Mesenchymal stem cell (in vitro differentiated cells and primary cell): Measurements from ENCODE around the gene OTX1.

Experiments
- DNase-seq: peaks from one replicate; pipeline ENCODE4 v3.0.0-alpha.2; 2013
- H2AFZ ChIP-seq: one replicate; pipeline ENCODE4 v1.6.1; 2013; ENCODE audit warnings: low read depth, mild to moderate bottlenecking, control low read depth, inconsistent platforms, low read length, moderate library complexity
- H2AK5ac ChIP-seq: 2 replicates; pipeline ENCODE4 v1.6.1; 2013; ENCODE audit warnings: low read length, moderate library complexity, mild to moderate bottlenecking, inconsistent platforms; ENCODE audit not compliant: severe bottlenecking
- H2BK120ac ChIP-seq: one replicate; pipeline ENCODE4 v1.6.1; 2013; ENCODE audit warnings: low read depth, mild to moderate bottlenecking, inconsistent platforms, low read length, moderate library complexity
- H2BK12ac ChIP-seq, 2 experiments: one replicate each; pipeline ENCODE4 v1.6.1; 2013; ENCODE audit warnings: inconsistent platforms in 2 of 2, low read length in 2 of 2, mild to moderate bottlenecking in 2 of 2, moderate library complexity in 2 of 2, control low read depth in 1 of 2
- H2BK15ac ChIP-seq: one replicate; pipeline ENCODE4 v1.6.1; 2013; ENCODE audit warnings: mild to moderate bottlenecking, low read depth, inconsistent platforms; ENCODE audit not compliant: poor library complexity, severe bottlenecking
- H2BK5ac ChIP-seq: 2 replicates; pipeline ENCODE4 v1.6.1; 2013; ENCODE audit warnings: low read depth, mild to moderate bottlenecking, low read length, control low read depth, inconsistent platforms; ENCODE audit not compliant: poor library complexity, severe bottlenecking
- H3K14ac ChIP-seq, 2 experiments: one replicate each; pipeline ENCODE4 v1.6.1; 2013; ENCODE audit warnings: inconsistent platforms in 2 of 2, low read length in 2 of 2, control low read depth in 1 of 2, mild to moderate bottlenecking in 1 of 2, moderate library complexity in 1 of 2
- H3K18ac ChIP-seq, 2 experiments: one replicate each; pipeline ENCODE4 v1.6.1; 2013; ENCODE audit warnings: inconsistent platforms in 2 of 2, low read length in 2 of 2, control low read depth in 1 of 2, low read depth in 1 of 2, mild to moderate bottlenecking in 1 of 2
- H3K23ac ChIP-seq, 2 experiments: one replicate each; pipeline ENCODE4 v1.6.1; 2013; ENCODE audit warnings: inconsistent platforms in 2 of 2, low read length in 2 of 2, mild to moderate bottlenecking in 2 of 2, moderate library complexity in 2 of 2, control low read depth in 1 of 2
- H3K27ac ChIP-seq: 2 replicates; pipeline ENCODE4 v1.5.1; 2013; ENCODE audit warnings: mild to moderate bottlenecking, moderate library complexity, low read length, control low read depth, inconsistent platforms; ENCODE audit not compliant: poor library complexity, severe bottlenecking
- H3K27me3 ChIP-seq, 2 experiments: 2 replicates each; pipeline versions ENCODE4 v1.6.1 to v1.7.0; 2013; ENCODE audit warnings: low read length in 2 of 2, mild to moderate bottlenecking in 2 of 2, moderate library complexity in 2 of 2, control low read depth in 1 of 2, inconsistent platforms in 1 of 2; ENCODE audit not compliant: control insufficient read depth in 1 of 2, insufficient read depth in 1 of 2
- H3K36me3 ChIP-seq, 2 experiments: 2 replicates each; pipeline versions ENCODE4 v1.6.1 to v1.7.0; 2013; ENCODE audit warnings: low read length in 2 of 2, control low read depth in 1 of 2, inconsistent platforms in 1 of 2, low read depth in 1 of 2, mild to moderate bottlenecking in 1 of 2; ENCODE audit not compliant: insufficient read depth in 2 of 2, control insufficient read depth in 1 of 2
- H3K4ac ChIP-seq, 2 experiments: one replicate each; pipeline ENCODE4 v1.6.1; 2013; ENCODE audit warnings: inconsistent platforms in 2 of 2, low read length in 2 of 2, mild to moderate bottlenecking in 2 of 2, moderate library complexity in 2 of 2, control low read depth in 1 of 2, low read depth in 1 of 2
- H3K4me1 ChIP-seq: 2 replicates; pipeline ENCODE4 v1.6.1; 2013; ENCODE audit warnings: low read depth, low read length, control low read depth; ENCODE audit not compliant: control insufficient read depth, insufficient read depth
- H3K4me2 ChIP-seq: 2 replicates; pipeline ENCODE4 v1.6.1; 2013; ENCODE audit warnings: low read length, mild to moderate bottlenecking, inconsistent platforms; ENCODE audit not compliant: poor library complexity, severe bottlenecking
- H3K4me3 ChIP-seq, 2 experiments: 2 replicates each; pipeline versions ENCODE4 v1.5.1 to v1.7.0; 2013; ENCODE audit warnings: low read length in 2 of 2, mild to moderate bottlenecking in 2 of 2, control low read depth in 1 of 2, low read depth in 1 of 2; ENCODE audit not compliant: insufficient read depth in 1 of 2
- H3K79me1 ChIP-seq: replicated peaks from 2 replicates; pipeline ENCODE4 v1.6.1; 2013; ENCODE audit warnings: mild to moderate bottlenecking, control low read depth, low read length, inconsistent platforms; ENCODE audit not compliant: poor library complexity, severe bottlenecking
- H3K9ac ChIP-seq: 2 replicates; pipeline ENCODE4 v1.7.0; 2013; ENCODE audit warnings: mild to moderate bottlenecking, low read length, moderate library complexity
- H3K9me3 ChIP-seq: 2 replicates; pipeline ENCODE4 v1.7.0; 2013; ENCODE audit warnings: mild to moderate bottlenecking, low read length; ENCODE audit not compliant: control insufficient read depth
- H4K8ac ChIP-seq: one replicate; pipeline ENCODE4 v1.6.1; 2013; ENCODE audit warnings: inconsistent platforms, mild to moderate bottlenecking, low read length, moderate library complexity
- H4K91ac ChIP-seq: one replicate; pipeline ENCODE4 v1.6.1; 2013; ENCODE audit warnings: mild to moderate bottlenecking, low read length, inconsistent platforms
- WGBS: methylation state at CpG from one replicate; pipeline ENCODE4 v1.1.7; 2013; ENCODE audit warnings: mixed read lengths; 5-methylcytosine and 5-hydroxymethylcytosine counted together

The OTX1 gene

DNA sequence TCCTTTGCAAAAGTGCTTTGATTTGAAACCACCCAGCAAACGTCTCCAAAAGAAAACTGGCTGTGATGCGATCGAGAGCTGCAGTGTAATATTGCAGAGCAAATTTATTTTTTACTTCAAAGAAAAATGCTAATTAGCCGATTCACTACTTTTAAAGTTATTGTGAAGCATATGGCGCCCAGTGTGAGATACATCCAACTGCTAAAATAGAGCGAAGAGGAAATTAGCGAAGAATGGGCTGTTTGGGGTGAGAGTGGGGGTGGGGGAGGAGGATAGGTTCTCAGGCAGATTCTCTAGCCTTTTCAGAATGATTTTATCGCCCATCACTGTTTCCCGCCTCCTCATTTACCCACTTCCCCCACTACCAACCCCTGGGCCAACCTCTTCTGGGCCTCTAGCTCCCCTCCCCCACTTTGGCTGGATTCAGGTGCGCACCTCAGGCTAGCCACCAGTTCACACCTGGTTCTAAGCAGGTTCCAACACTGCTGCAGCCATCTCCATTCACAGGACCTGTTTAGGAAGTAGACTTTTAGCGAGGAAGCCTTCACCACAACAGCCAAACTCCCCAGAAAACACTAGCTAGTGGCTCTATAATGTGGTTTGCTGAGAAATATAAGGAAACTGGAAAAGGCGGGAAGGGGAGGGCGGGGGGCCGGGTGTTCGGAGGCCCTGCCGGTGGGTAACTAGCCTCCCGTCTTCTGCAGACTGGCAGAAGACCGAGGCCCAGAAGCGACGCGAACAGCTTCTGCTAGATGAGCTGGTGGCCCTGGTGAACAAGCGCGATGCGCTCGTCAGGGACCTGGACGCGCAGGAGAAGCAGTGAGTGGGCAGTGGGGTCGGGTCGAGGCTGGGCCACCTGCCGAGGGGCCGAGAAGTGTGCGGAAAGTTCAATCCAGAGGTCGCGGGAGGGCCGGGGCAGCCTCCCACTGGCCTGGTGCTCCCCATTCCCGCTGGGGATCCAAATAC lies 6.0 kb upstream of the OTX1 start:
- Histone ChIP-seq H2BK5ac (no peak overlapping the region), H3K4me1 (peaks cover 17% of the 10 kb centered on the region), H3K9me3 (no peaks in the 10 kb centered on the region), H3K14ac (no peak overlapping the region), H3K23ac (no peak overlapping the region), H3K4ac (no peak overlapping the region), H2BK15ac (no peak overlapping the region), H3K79me1 (no peaks in the 10 kb centered on the region), H2AK5ac (no peak overlapping the region), H3K4me2 (no peak overlapping the region), H3K36me3 (peaks cover 13 to 56% of the 10 kb centered on the region in 2 experiments), H4K8ac (no peak overlapping the region), H2BK120ac (no peak overlapping the region), H3K27ac (no peak overlapping the region), H3K27me3 (peaks cover 28 to 33% of the 10 kb centered on the region in 2 experiments), H2BK12ac (no peak overlapping the region), H3K4me3 (no peak overlapping the region), H3K18ac (no peak overlapping the region), H3K9ac (no peak overlapping the region), H2AFZ (no peak overlapping the region), H4K91ac (no peak overlapping the region)
- DNase-seq, result no peak
- WGBS, result 51% methylated on average over 30 of the region's 36 CpGs

DNA sequence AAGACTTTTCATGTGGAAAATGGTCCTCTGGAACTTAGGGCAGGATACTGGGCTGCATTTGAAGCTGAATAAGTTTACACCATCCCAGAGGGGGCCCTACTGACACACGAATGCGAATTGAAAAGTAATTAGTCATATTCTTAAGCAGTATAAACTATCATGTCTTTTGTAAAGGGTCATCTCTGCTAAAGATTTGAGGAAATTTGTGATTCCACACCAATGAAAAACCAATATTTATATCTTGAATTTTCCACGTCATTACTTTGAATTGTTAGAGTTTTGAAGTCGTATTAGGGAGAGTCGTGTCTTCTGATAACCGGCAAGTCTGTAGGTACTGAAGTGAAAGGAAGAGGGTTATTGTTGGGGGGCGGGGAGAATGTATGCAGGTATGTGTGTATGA lies 4.1 kb upstream of the OTX1 start:
- H3K4me1 ChIP-seq, result peaks cover 27% of the 10 kb centered on the region
- WGBS, result 58% methylated on average over 4 of the region's 7 CpGs
- no peak overlapping the region for H3K23ac ChIP-seq
- H3K4me2 ChIP-seq, result no peak overlapping the region
- no peak overlapping the region for H2BK5ac ChIP-seq
- H3K14ac ChIP-seq, result no peak overlapping the region
- H2BK15ac ChIP-seq, result no peak overlapping the region
- no peak overlapping the region for H3K18ac ChIP-seq
- no peak overlapping the region for H2AFZ ChIP-seq
- peaks cover 42 to 48% of the 10 kb centered on the region in 2 experiments for H3K27me3 ChIP-seq
- peaks cover 13 to 40% of the 10 kb centered on the region in 2 experiments for H3K36me3 ChIP-seq
- no peaks in the 10 kb centered on the region for H3K9me3 ChIP-seq
- H3K4me3 ChIP-seq, result no peak overlapping the region
- H3K79me1 ChIP-seq, result no peaks in the 10 kb centered on the region
- no peak for DNase-seq
- H2BK120ac ChIP-seq, result no peak overlapping the region
- H2AK5ac ChIP-seq, result no peak overlapping the region
- no peak overlapping the region for H4K91ac ChIP-seq
- no peak overlapping the region for H3K27ac ChIP-seq
- H4K8ac ChIP-seq, result no peak overlapping the region
- H2BK12ac ChIP-seq, result no peak overlapping the region
- H3K4ac ChIP-seq, result no peak overlapping the region
- no peak overlapping the region for H3K9ac ChIP-seq

DNA sequence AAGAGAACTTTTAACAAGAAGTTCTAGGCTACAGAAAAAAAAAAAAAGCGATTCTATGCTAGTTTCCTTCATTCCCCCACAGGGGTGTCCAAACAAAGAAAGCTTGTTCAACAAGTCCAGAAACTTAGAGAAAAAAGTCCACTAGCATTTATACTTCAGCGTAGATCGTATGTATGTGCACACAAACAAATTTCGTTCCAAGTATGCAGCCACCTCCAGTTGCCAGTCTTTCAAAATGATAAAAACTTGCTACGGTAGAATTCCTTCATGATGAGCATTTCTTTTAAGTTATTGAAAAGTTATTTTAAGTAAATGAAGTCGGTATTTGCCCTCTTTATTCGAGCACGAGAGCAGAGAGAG lies 3.7 kb upstream of the OTX1 start:
- no peaks in the 10 kb centered on the region for H3K9me3 ChIP-seq
- no peak overlapping the region for H3K18ac ChIP-seq
- H2AK5ac ChIP-seq, result no peak overlapping the region
- H4K8ac ChIP-seq, result no peak overlapping the region
- H3K36me3 ChIP-seq, result peaks cover 13 to 36% of the 10 kb centered on the region in 2 experiments
- no peak overlapping the region for H2BK15ac ChIP-seq
- H4K91ac ChIP-seq, result no peak overlapping the region
- H3K27me3 ChIP-seq, result peaks cover 45 to 52% of the 10 kb centered on the region in 2 experiments
- H2BK120ac ChIP-seq, result no peak overlapping the region
- H2BK12ac ChIP-seq, result no peak overlapping the region
- H2BK5ac ChIP-seq, result no peak overlapping the region
- no peak overlapping the region for H3K14ac ChIP-seq
- no peak overlapping the region for H3K23ac ChIP-seq
- H3K9ac ChIP-seq, result no peak overlapping the region
- H3K79me1 ChIP-seq, result no peaks in the 10 kb centered on the region
- DNase-seq, result peak; percentile 22
- H3K4me3 ChIP-seq, result no peak overlapping the region
- H3K4me2 ChIP-seq, result no peak overlapping the region
- H3K4me1 ChIP-seq, result peaks cover 27% of the 10 kb centered on the region
- WGBS, result 21% methylated on average over 8 of the region's 8 CpGs
- no peak overlapping the region for H3K27ac ChIP-seq
- H2AFZ ChIP-seq, result no peak overlapping the region
- H3K4ac ChIP-seq, result no peak overlapping the region

DNA sequence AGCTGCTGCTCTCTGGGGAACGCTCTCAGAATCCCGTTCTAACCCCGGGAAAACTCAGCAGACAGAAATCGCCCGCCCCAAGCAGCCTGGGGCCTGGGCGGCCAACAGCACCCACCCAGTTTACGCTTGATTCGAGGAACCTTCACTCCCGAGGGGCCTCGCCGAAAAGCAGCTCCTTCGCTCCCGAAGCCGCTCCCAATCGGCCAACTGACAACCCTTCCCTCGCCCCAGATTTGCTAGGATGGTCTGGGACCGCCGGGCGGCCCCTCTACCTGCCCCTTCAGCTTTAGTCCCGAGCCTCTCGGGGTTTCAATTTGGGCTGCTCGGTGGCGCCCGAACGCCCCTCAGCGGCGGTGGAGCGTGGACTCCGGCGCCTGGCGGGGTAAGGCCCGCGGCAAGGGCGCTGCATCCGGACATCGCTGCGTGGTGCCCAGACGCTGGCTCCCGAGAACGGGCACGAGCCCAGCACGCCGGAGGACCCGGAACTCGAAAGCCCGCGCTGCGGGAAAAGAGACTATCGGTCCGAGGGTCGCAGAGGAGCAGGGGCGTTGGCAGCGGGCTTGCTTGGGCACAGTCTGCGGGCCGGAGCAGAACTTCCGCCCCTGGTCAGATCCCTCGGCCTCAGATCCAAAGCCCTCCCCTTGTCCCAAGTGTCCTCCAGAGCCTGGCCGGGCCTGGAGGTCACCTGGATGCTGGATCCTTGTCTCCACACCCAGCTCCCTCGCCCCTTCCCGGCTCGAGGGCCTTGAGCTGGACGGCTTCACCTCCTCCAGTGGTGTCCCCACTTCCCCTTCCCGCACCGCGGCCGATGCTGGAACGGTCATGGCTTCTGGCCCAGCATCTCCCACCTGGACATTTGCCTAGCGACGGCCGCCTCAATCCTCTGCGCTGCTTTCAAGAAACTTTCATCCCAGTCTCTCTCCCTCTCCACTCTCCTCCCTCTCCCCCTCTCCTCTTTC lies 3.0 kb upstream of the OTX1 start:
- H4K8ac ChIP-seq, result no peak overlapping the region
- H3K4me2 ChIP-seq, result peak overlapping the region; percentile 81
- peak; percentile 22 for DNase-seq
- no peaks in the 10 kb centered on the region for H3K9me3 ChIP-seq
- H4K91ac ChIP-seq, result no peak overlapping the region
- no peak overlapping the region for H3K27ac ChIP-seq
- no peak overlapping the region for H2AK5ac ChIP-seq
- H2BK15ac ChIP-seq, result no peak overlapping the region
- 3% methylated on average over 70 of the region's 71 CpGs for WGBS
- H3K4ac ChIP-seq, result no peak overlapping the region
- peaks cover 27% of the 10 kb centered on the region for H3K4me1 ChIP-seq
- H2BK5ac ChIP-seq, result no peak overlapping the region
- H3K27me3 ChIP-seq, result peaks cover 52 to 58% of the 10 kb centered on the region in 2 experiments
- no peak overlapping the region for H3K18ac ChIP-seq
- no peak overlapping the region for H2BK120ac ChIP-seq
- H3K23ac ChIP-seq, result no peak overlapping the region
- no peak overlapping the region for H2AFZ ChIP-seq
- H3K36me3 ChIP-seq, result peaks cover 13 to 36% of the 10 kb centered on the region in 2 experiments
- H3K4me3 ChIP-seq, result no peak overlapping the region
- H2BK12ac ChIP-seq, result no peak overlapping the region
- no peak overlapping the region for H3K14ac ChIP-seq
- no peak overlapping the region for H3K9ac ChIP-seq
- H3K79me1 ChIP-seq, result no peaks in the 10 kb centered on the region
